ENCODE results near the gene FBLN2. TPM values are rescaled to one million over a fixed set of nuclear protein-coding genes. Genes with fewer than 3 reads are reported as not detected.

The FBLN2 gene
- total and polyA plus RNA-seq, 10 of the 15 experiments (the other 5 are each of a cell fraction or from before 2014, with no cell fraction given) = 0.03 to 0.41 (median 0.12) TPM; not detected in 2

DNA sequence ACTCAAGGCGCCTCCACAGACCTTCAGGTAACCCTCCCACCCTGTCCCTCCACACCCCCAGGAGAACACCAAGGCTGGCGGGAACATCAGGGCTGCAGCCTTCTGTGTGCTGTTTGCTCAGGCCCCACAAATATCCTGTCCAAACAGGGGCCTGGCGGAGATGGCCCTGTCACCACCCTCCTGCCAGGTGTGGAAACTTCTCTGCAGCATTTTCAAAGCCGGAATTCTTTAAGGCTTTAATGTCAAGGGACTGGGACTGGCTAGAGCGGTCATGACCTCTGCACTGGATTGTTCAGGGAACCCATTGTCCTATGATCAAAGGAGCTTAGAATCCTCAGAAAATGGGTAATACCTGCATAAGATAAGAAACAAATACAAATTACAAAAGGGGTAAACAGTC is 46.6 kb downstream of the FBLN2 start:
- DNase-seq (ENCODE audit: low read depth, low spot score) = no peak
- in situ Hi-C loops (cut with MboI) = no loop called here
- BruUV-seq (replicated peaks) = no TSS peak
- no peaks in the 10 kb centered on the region; a peak in 2 of 4 replicates for H3K27me3 ChIP-seq (replicated peaks in 1 of 2; ENCODE audit: control insufficient read depth in 2 of 2, insufficient read depth in 2 of 2, low read length in 1 of 2)
- H3K36me3 ChIP-seq (ENCODE audit: control insufficient read depth in 2 of 2, insufficient read depth in 2 of 2, low read length in 1 of 2) = no peaks in the 10 kb centered on the region
- RAD21 ChIA-PET (ENCODE audit: unreplicated experiment) = no interaction called here
- no peak for FAIRE-seq
- SMC1A ChIA-PET (ENCODE audit: uncharacterized antibody, unreplicated experiment) = no interaction called here
- 24% methylated on average over 5 of the region's 5 CpGs for WGBS (ENCODE audit: insufficient coverage, insufficient replicate concordance, low lambda C conversion rate, missing lambda C conversion rate)
- H3K4me2 ChIP-seq (ENCODE audit: control insufficient read depth, insufficient read depth) = no peak overlapping the region
- H2AFZ ChIP-seq (ENCODE audit: control insufficient read depth, low read depth, low read length) = no peak overlapping the region
- CTCF ChIA-PET = no interaction called here
- no peaks in the 10 kb centered on the region for H4K20me1 ChIP-seq (ENCODE audit: control insufficient read depth, insufficient read depth)
- no peaks in the 10 kb centered on the region for H3K4me1 ChIP-seq (ENCODE audit: control insufficient read depth, insufficient read depth, low read length)
- H3K4me3 ChIP-seq = no peak overlapping the region
- no peaks in the 10 kb centered on the region for H3K9me3 ChIP-seq (replicated peaks; ENCODE audit: control insufficient read depth, insufficient read depth, low read length)
- POLR2A ChIA-PET = no interaction called here
- ATAC-seq = no peak
- H3K27ac ChIP-seq (ENCODE audit: control insufficient read depth, insufficient read depth) = no peak overlapping the region
- intact Hi-C loops (cut with micrococcal nuclease; ENCODE audit: unreplicated experiment) = no loop called here
- no peak overlapping the region for H3K9ac ChIP-seq (ENCODE audit: control insufficient read depth, insufficient read depth, low read length)
- no peaks in the 10 kb centered on the region for H3K79me2 ChIP-seq (ENCODE audit: control insufficient read depth, insufficient read depth, low read length)
- TF ChIP-seq NFXL1 (IDR thresholded peaks at IDR 0.05; ENCODE audit: borderline replicate concordance) (no peak), SP1 (IDR thresholded peaks at IDR 0.05; ENCODE audit: low read depth, low read length) (no peak), RAD21 (IDR thresholded peaks at IDR 0.05; ENCODE audit: insufficient read depth, low read depth, low read length) (no peak), NFIC (IDR thresholded peaks at IDR 0.05; ENCODE audit: low read depth, low read length) (no peak), CREM (IDR thresholded peaks at IDR 0.05; ENCODE audit: low read depth) (no peak), WRNIP1 (IDR thresholded peaks at IDR 0.05; ENCODE audit: borderline replicate concordance, low read depth, low read length) (no peak), EZH2 (IDR thresholded peaks at IDR 0.05; ENCODE audit: borderline replicate concordance, control insufficient read depth, low read depth, low read length) (no peak), RAD51 (IDR thresholded peaks at IDR 0.05) (no peak), HDGF (IDR thresholded peaks at IDR 0.05) (no peak)

Measured in GM12878 (cell line).